GM12872 (cell line): ENCODE results near the gene BCL7A.

ENCODE experiments used
- CTCF ChIP-seq: IDR thresholded peaks from 3 replicates; pipeline ENCODE4 v1.5.1; 2011; ENCODE audit warnings: low read depth, mild to moderate bottlenecking, low read length, moderate library complexity; ENCODE audit not compliant: insufficient read depth

BCL7A gene

GRCh38 chr12:122057007-122057735 lies 35.5 kb downstream of the BCL7A start:
- no peak for TF ChIP-seq CTCF

GRCh38 chr12:122057769-122058168 lies 36.1 kb downstream of the BCL7A start:
- TF ChIP-seq CTCF = no peak

GRCh38 chr12:122058549-122059149 lies 37.0 kb downstream of the BCL7A start:
- no peak for TF ChIP-seq CTCF

GRCh38 chr12:122059203-122059960 lies 37.7 kb downstream of the BCL7A start:
- TF ChIP-seq CTCF = no peak

GRCh38 chr12:122060081-122060501 lies 38.4 kb downstream of the BCL7A start:
- no peak for TF ChIP-seq CTCF

GRCh38 chr12:122061253-122061652 lies 39.6 kb downstream of the BCL7A start:
- TF ChIP-seq CTCF = no peak
